NOMO-1 treated with DMSO at 0.1 percent for 48 hours (cell line): ENCODE data around the gene GNAI2.
A peak's percentile ranks its signal among the peaks of the same experiment; 100 is the strongest.
"Not testable (repeated sequence)": the region's sequence is repeated elsewhere in the genome, so short reads cannot be mapped to it uniquely, and the experiment has no call there.

ENCODE experiments used
- DNase-seq: peaks from one replicate; lab custom pipeline; 2025; ENCODE audit not compliant: unreplicated experiment; lab: John Stamatoyannopoulos, UW

GNAI2 gene

GRCh38 chr3:50204804-50205412 is 31.1 kb upstream of the GNAI2 start, which contains the start of gene SLC38A3:
Gene SLC38A3, plus strand, starts transcription at chr3:50205271. Its CDS starts 8,929 bp downstream, at chr3:50214200.
- no peak for DNase-seq

- peak; percentile 20 for DNase-seq
Measured at GRCh38 chr3:50205413-50206276, 30.4 kb upstream of the GNAI2 start.

GRCh38 chr3:50207359-50208042 is 28.5 kb upstream of the GNAI2 start:
- DNase-seq, result no peak

DNA sequence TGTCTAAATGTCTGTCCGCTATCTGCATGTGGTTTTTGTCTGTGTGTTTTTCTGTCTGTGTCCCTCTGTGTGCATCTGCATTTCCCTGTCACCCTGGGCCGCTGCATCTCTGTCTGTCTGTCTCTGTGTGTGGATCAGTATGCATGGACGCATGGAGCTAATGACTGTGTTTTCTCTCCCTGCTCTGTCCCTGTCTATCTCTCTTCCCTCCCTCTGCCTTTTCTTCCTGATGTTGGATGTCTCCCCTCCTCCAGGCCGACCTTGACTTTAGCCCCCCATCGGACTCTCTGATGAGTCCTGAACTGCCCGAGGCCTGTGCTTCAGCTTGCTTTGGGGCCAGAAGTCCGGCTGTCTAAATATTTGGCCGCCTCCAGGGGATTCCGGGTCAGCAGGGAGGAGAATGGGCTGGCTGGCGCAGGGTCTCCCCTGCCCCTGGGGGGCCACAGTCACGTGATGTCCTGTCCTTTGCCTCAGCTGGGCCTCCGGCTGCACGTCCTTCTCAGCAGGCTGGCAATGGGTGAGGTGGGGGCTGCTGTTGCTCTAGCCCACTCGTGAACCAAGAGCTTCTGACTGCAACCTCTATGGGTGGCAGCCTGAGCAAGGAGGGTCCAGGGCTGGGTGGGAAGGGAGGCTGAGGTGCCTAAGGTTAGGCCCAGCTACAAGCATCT is 27.2 kb upstream of the GNAI2 start:
- no peak for DNase-seq

DNA sequence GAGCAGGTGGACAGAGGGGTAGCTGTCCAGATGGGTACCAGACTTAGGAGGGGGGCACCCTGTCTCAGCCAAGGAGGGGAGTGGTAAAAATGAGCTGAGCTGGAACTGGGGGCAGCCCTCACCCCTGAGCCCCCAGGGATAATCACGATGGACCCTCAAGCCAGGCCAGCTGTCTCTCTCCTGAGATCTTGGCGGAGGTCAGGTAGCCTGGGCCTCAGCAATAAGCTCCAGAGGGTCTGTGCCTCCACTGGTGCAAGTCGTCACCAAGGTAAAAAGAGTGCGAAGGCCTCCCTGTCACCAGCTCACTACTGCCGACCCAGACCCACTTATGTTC is 25.9 kb upstream of the GNAI2 start:
- DNase-seq, result no peak

DNA sequence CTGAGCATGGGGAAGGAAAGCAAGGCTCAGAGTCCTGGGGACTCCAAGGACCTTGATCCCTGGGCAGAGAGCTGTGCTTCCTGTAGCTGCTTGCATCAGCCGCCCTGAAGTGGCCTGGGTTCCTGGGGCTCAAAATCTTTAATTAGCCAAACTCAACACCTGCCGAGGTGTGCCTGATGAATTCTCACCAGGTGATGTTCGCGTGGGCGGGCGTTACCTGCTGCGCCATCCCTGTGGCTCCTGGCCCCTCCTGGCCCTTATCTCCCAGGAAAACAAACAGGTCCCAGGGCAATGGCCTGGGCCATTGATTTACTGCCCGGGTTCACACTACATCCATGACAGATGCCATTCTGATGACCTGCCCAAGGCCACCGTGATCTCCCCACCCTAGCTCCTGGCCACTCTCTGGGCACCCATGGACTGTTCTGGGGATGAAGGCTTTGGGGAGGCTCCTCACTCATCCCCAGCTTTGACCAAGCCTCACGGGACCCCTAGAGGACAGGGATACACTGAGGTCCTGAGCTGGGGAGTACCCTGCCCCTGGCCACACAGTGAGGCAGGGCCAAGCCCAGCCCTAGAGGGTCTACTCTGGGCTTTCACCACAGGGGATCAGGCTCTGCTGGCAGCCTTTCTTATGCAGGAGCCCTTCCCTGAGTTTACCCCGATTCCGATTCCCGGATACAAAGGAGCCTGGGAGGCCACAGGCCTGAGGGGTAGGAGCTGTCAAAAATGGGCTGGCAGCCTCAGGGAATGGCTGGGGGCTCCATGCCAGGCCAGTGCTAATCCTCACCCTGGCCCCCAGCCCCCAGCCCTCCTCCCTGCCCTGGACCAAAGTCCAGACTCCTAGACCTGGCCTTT is 25.3 kb upstream of the GNAI2 start:
- DNase-seq, result no peak

- DNase-seq, result not testable (repeated sequence)
Measured at GRCh38 chr3:50211368-50211717, 24.7 kb upstream of the GNAI2 start.

DNA sequence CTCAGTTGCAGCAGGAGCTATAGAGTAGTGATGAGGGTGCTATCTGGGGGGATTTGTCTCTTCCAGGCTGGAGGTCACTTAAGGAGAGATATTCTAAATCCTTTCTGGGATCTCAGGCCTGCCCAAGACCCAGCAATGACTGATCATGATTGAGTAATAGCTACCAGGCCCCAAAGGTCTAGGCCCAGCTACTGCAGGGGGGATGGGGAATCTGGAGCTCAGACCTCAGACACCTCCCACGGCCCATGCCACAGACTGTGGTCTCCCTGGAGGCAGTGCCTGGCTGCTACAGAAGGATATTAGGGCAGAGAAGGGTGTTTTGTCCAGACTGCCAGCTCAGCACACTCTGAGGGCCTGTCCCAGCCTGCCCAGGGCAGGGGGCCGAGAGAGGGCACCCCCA is 24.1 kb upstream of the GNAI2 start:
- peak; percentile 9 for DNase-seq

GRCh38 chr3:50212502-50212901 is 23.5 kb upstream of the GNAI2 start:
- DNase-seq, result no peak

DNA sequence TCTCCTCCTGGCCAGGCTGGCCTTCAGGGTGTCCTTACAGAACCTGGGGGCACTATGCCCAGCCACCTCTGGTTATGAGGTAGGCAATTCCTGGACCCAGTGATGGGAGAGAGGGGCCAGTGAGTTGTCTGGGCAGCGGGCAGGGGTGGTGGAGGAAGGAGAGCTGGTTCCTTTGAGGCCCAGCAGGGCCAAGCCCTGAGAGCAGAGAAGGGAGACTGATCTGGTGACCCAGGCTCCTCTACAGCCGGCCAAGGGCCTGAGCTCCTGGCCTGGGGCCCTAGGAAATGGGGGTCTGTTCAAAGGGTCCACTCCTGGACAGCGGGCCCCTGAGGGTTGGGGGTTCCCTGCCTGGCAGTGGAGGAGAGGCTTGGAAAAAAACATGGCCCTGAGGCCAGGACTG is 23.0 kb upstream of the GNAI2 start:
- no peak for DNase-seq

DNA sequence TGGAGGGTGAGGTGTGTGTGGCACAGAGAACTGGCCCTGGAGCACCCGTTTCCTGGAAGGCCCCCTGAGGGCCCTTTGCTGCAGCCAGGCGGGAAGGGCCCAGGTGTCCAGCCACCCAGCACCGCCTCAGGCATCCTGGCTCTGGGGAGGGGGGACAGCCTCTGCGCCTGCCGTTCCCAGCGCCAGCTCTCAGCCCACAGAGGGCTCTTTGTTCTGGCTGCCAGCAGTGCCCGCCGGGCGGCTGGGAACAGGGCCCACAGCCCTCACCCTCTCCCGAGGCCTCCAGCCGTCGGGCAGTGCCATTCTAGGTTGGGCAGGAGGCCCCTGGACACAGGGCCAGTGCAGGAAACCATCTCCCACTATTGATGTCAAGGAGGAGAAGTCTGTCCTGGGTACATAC is 22.6 kb upstream of the GNAI2 start:
- no peak for DNase-seq

- DNase-seq, result no peak
Measured at GRCh38 chr3:50214824-50215223, 21.2 kb upstream of the GNAI2 start.

DNA sequence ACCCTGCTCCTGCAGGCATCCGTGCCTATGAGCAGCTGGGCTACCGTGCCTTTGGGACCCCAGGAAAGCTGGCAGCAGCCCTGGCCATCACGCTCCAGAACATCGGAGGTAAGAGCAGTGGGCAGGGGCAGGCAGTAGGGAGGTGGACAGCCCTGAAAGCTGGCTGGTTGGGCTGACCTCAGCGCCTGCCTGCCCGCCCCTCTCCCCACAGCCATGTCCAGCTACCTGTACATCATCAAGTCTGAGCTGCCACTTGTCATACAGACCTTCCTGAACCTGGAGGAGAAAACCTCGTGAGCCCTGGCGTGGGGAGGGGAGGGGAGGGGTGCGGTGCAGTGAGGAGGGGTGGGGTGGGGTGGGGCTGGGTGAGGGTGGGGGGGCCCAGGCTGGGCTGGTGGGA is 20.5 kb upstream of the GNAI2 start:
- no peak for DNase-seq

DNA sequence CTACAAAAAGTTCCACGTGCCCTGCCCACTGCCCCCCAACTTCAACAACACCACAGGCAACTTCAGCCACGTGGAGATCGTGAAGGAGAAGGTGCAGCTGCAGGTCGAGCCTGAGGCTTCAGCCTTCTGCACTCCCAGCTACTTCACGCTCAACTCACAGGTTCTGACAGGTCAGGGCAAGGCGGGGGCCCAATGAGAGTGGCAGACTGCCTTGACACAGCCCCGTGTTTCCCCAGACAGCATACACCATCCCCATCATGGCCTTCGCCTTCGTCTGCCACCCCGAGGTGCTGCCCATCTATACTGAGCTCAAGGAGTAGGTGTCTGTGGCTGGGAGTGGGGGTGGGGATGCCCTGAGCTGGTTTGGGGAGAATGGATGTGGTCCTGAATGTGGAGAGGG is 18.3 kb upstream of the GNAI2 start:
- DNase-seq, result no peak

- no peak for DNase-seq
Measured at GRCh38 chr3:50218448-50218847, 17.6 kb upstream of the GNAI2 start.

- DNase-seq, result no peak
Measured at GRCh38 chr3:50219285-50219684, 16.7 kb upstream of the GNAI2 start.

GRCh38 chr3:50220109-50220508 is 15.9 kb upstream of the GNAI2 start:
- DNase-seq, result no peak

DNA sequence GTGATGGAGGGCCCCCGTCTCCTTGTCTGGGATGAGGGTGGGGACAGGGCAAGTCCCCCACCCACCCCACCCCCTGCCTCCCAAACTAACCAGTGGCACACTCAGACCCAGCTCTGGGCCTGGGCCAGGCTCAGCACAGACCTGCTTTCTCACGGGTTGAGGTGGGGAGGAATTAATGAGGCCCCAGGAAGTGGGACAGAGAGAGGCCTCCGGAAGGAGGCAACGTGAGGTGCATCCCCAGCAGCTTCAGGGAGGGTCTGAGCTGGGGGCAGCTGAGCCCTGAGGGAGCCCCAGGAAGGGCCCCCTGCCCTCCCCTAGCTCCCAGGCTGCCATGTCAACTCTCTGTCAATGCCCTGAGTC is 15.0 kb upstream of the GNAI2 start:
- DNase-seq, result no peak

GRCh38 chr3:50221411-50222168 is 14.4 kb upstream of the GNAI2 start:
- DNase-seq, result no peak

GRCh38 chr3:50222169-50222528 is 13.9 kb upstream of the GNAI2 start:
- no peak for DNase-seq
